DMS53 (cell line): ENCODE data around the gene ZFYVE26.
"Not testable (repeated sequence)": the region's sequence is repeated elsewhere in the genome, so short reads cannot be mapped to it uniquely, and the experiment has no call there.

Experiments used
- DNase-seq: peaks from one replicate; lab custom pipeline; 2025; lab: John Stamatoyannopoulos, UW

The ZFYVE26 gene

GRCh38 chr14:67705211-67705610 is 111.2 kb downstream of the ZFYVE26 start:
- no peak for DNase-seq

DNA sequence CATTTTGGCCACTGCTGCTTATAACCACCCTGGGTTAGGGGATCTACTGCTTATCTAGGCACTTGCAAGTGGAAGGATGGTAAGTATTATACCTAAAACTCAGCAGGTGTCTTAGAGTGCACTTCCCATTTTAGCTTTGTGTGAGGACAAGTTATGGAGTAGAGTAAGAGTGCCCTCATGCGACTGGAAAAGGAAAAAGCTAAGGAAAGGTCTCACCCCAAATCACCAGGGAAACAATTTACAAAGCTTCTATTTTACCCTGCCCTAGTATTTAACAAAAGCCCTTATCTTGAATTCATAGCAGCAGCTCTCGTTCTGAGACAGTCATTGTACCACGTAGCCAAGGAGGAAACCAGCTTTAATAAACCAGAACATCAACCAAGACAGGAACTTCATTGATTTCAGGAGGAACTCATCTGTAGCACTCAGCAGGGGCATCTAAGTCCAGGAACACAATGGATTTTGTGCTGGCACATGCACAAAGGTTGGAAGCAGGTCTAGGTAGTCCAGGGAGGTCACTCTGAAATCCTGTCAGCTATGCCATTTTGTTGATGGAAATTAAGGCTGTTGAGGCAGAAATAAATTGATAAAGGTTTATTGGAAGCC is 111.8 kb downstream of the ZFYVE26 start:
- DNase-seq: peak; percentile 72

DNA sequence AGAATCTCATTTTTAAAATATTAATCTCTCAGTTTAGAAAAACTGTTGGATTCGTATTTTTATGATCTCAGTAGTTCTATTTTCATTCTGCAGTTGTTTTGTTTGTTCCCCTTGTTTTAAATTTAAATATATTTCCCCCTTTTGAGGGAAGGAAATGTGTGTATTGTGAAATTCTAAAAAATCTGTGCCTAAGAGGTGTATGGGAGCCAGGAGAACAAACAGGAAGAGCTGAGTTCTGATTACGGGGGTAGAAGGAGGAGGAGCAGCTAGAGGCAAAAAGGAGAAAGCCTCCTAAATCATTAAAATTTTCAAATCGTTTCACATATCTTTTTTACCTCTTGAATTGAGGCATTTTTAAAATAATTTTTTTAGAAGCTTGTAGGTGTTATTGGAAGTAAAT is 112.4 kb downstream of the ZFYVE26 start:
- no peak for DNase-seq

- DNase-seq: not testable (repeated sequence)
Observed at GRCh38 chr14:67701492-67701891, 114.9 kb downstream of the ZFYVE26 start, which contains the start of gene RDH12. Gene RDH12 (plus strand): TSS chr14:67701886. CDS start chr14:67722643, 20,757 bp downstream.

- no peak for DNase-seq
Observed at GRCh38 chr14:67698179-67698578, 118.2 kb downstream of the ZFYVE26 start.

GRCh38 chr14:67697006-67697405 is 119.4 kb downstream of the ZFYVE26 start:
- no peak for DNase-seq
